GM06990 (cell line): ENCODE measurements around the gene EFHC1.

ENCODE experiments used
- DNase-seq: peaks from one replicate; pipeline ENCODE4 v3.0.0-alpha.2; 2011; ENCODE audit not compliant: insufficient read length; ENCODE audit errors: extremely low read depth
- H3K27me3 ChIP-seq: replicated peaks from 2 replicates; pipeline ENCODE4 v1.6.0; 2011; ENCODE audit warnings: low read length; ENCODE audit not compliant: control insufficient read depth, insufficient read depth
- H3K36me3 ChIP-seq: 2 replicates; pipeline ENCODE4 v1.5.1; 2011; ENCODE audit warnings: low read length; ENCODE audit not compliant: control insufficient read depth, insufficient read depth
- H3K4me3 ChIP-seq: replicated peaks from 2 replicates; pipeline ENCODE4 v1.5.1; 2011; ENCODE audit warnings: low read depth, mild to moderate bottlenecking, control low read depth, low read length
- TF ChIP-seq, protein P1 (sequence below): IDR thresholded peaks from 2 replicates; pipeline ENCODE4 v1.5.1; 2011; ENCODE audit warnings: low read length, control low read depth, mild to moderate bottlenecking, inconsistent platforms; ENCODE audit not compliant: insufficient read depth, poor library complexity, severe bottlenecking

EFHC1 gene

DNA sequence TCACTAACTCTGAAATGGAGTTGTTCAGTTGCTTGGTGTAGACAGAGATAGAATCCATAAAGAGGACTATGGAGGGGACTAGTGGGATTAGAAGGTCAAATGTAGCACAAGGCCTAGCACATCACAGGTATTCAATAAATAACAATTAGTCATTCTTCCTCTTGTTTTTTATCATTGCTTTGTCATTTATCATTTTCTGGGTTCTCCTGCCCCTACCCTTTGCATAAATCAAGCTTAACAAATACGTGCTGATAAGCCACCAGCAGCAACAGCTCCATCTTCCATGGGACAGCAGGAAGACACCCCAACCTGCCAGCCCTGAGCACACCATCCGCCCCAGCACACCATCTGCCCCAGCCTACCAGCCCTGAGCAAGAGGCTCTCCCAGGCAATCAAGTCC is 133.6 kb downstream of the EFHC1 start:
- TF ChIP-seq, protein P1, sequence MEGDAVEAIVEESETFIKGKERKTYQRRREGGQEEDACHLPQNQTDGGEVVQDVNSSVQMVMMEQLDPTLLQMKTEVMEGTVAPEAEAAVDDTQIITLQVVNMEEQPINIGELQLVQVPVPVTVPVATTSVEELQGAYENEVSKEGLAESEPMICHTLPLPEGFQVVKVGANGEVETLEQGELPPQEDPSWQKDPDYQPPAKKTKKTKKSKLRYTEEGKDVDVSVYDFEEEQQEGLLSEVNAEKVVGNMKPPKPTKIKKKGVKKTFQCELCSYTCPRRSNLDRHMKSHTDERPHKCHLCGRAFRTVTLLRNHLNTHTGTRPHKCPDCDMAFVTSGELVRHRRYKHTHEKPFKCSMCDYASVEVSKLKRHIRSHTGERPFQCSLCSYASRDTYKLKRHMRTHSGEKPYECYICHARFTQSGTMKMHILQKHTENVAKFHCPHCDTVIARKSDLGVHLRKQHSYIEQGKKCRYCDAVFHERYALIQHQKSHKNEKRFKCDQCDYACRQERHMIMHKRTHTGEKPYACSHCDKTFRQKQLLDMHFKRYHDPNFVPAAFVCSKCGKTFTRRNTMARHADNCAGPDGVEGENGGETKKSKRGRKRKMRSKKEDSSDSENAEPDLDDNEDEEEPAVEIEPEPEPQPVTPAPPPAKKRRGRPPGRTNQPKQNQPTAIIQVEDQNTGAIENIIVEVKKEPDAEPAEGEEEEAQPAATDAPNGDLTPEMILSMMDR, result no peak
- Histone ChIP-seq H3K4me3 (no peak overlapping the region), H3K36me3 (no peaks in the 10 kb centered on the region)

DNA sequence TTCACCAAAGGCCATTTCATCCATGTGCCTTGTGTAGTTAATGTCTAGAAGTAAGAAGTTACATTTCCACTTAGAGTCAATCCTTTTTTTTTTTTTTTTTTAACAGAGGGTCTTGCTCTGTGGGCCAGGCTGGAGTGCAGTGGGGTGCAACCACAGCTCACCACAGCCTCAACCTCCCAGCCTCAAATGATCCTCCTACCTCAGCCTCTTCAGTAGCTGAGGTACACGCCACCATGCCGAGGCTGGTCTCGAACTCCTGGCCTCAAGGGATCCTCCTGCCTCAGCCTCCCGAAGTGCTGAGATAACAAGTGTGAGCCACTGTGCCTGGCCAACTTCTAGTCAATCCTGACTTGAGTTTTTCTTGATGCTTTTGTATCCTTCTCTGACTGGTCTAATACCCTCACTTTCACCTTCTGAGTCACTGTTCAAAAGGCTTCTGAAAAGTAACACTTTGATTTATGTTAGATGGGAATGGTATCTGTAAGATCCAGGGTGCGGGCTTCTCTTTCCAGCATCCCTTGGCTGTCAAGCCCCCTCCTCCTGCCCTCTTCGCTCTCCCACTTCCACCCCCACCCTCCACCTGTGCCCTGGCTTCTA is 134.6 kb downstream of the EFHC1 start:
- TF ChIP-seq, protein P1, result no peak
- H3K4me3 ChIP-seq, result no peak overlapping the region
- H3K27me3 ChIP-seq, result no peaks in the 10 kb centered on the region
- no peaks in the 10 kb centered on the region for H3K36me3 ChIP-seq
- no peak for DNase-seq

More for the DNA sequence above, 133.6 kb downstream of the EFHC1 start:
- DNase-seq, result no peak
- H3K27me3 ChIP-seq, result no peaks in the 10 kb centered on the region

DNA sequence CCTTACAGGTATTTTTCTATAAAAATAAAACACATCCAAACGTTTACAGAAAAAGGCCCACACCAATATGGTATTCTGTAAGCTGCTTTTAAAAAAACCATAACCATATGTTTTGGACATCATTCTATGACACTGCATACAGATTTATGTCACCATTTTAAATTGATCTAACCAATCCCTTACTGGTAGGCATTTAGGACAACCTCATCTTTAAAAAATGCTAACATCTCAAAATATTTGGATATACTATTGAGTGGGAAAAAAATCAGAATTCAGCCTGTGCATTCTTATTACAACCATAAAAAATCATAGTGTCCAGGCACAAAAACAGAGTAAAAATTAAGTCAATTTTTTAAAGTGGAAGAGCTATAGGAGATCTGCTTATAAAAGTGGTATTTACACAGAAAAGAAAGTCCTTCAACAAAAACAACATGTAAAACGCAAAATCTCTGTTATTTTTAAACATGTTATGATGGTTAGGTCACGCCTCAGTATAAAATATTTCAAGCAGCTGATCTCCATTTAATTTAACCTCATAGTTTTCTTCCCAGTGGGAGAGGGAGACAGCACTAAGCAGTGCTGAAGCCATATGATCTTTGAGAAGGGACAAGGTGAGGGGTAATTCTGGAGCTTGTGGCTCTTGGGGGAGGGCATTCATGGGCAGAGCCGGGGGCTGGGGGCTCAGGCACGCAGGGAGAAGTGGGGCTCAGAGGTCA is 135.5 kb downstream of the EFHC1 start:
- H3K27me3 ChIP-seq, result no peaks in the 10 kb centered on the region
- H3K4me3 ChIP-seq, result no peak overlapping the region
- no peak for DNase-seq
- no peaks in the 10 kb centered on the region; the same call in 1 of the 2 replicates for H3K36me3 ChIP-seq
- TF ChIP-seq, protein P1, result no peak

DNA sequence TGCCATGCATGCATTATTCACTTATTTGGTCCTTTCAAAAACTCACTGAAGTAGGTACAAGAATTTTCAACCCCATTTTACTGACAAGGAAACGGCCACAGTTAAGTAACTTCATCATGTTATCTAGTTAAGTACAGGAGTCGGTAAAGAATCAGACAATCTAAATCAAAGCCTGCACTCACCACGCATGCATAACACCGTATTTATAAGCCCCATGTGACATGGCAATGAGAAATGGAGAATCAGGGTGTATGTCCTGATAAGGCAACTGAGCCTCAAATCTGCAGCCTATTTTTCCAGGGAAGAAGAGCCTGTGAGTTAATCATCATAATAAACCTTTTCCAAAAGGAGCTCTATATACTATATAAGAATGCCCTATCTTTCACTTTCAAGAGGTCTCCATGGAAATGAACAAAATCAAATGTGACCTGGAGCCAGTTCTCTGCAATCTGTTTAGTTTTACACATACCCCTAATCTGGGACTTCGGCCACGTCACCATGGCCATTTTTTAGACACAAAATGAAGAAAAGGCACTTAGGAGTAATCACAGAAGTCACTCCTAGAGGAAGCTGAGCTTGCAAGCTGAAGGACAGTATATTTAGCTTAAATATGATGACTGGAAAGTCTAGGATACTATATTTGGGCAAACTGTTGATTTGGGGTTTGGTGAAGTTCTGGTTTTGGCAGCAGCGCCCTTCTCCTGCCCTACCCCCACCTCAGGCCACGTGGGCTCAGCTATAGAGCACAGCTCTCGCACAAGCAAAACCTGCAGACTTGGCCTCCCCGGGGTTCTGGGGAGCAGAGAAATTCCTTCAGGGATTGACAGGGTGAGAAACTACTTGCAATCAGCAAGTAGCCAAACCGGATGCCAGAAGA is 137.5 kb downstream of the EFHC1 start:
- Histone ChIP-seq H3K36me3 (no peaks in the 10 kb centered on the region; the same call in 1 of the 2 replicates), H3K4me3 (no peak overlapping the region), H3K27me3 (no peaks in the 10 kb centered on the region)
- TF ChIP-seq, protein P1, result no peak
- no peak for DNase-seq

DNA sequence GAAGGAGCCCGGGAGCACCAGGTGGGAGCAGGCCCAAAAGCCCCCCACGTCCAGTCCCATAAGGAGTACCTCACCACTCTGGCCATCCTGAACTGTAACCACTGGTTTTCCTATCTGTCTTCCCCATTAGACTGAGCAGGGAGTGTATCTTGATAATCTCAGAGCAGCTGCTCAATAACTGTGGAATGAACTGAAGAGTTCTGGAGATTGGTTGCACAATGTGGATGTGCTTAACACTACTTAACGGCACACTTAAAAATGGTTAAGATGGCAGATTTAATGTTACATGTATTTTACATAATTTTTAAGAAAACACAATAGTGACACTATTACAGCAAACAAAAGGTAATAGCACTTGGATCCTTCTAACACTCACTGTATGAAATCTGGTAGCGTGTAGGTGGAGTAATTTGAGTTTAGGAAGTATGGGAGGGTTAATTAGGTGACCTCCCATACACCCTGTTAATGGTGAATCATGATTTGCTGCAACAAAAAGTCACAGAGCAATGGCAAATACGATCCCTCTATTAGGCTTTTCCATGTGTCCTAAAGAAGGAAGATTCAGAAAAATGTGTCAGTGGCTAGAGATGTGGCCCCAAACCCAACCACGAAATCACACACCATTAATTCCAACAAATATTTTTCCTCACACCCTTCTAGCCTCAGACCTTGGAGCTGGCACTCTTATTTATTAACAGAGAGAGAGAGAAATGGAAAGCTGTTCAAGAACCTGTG is 138.3 kb downstream of the EFHC1 start:
- DNase-seq, result no peak
- TF ChIP-seq, protein P1, result no peak
- no peaks in the 10 kb centered on the region for H3K27me3 ChIP-seq
- H3K4me3 ChIP-seq, result no peak overlapping the region
- H3K36me3 ChIP-seq, result no peaks in the 10 kb centered on the region; the same call in 1 of the 2 replicates
